NCI-H774 (cell line): ENCODE measurements around the gene AKR1B1.
A peak's percentile ranks its signal among the peaks of the same experiment; 100 is the strongest.

Source experiments
- DNase-seq: peaks from one replicate; lab custom pipeline; 2025; lab: John Stamatoyannopoulos, UW

The AKR1B1 gene

DNA sequence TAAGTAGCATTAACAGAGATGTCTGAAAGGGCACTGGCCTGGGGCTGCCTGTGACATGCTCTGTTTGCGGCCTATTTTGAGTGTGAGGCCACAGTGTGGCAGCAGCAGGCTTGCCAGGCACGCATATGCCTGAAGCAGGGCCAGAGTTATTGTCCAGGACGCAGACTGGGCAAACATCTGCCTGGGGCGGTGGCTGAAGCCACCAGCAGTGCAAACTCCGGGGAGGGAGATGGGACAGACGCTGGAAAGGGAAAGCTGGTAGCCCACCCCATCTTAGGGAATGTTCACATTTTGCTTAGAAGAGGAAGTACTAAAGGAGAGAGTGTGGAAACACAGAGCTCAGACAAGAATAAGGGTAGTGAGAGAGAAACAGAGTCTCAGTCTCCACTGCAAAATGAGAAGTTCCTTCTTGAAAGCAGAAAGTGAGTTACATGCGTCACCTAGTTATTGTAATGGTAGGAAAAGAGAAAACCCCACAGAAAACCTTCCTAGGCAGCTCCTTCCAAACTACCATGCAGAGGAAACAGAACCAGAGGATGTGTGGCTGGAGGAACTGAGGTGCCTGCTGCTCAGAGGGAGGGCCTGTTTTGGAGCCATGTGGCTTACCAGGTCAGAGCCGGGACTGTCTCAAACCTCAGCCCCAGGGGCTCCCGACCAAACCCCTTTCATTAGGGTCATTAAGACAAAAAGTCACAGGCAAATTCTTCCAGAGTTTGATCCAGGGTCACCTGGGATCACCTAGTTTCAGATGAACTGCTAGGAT, 14.5 kb downstream of the AKR1B1 start:
- no peak for DNase-seq

GRCh38 chr7:134443396-134444070, 15.4 kb downstream of the AKR1B1 start:
- no peak for DNase-seq

- no peak for DNase-seq
Measured at GRCh38 chr7:134442441-134443220, 16.3 kb downstream of the AKR1B1 start.

- no peak for DNase-seq
Measured at GRCh38 chr7:134441264-134441663, 17.6 kb downstream of the AKR1B1 start.

DNA sequence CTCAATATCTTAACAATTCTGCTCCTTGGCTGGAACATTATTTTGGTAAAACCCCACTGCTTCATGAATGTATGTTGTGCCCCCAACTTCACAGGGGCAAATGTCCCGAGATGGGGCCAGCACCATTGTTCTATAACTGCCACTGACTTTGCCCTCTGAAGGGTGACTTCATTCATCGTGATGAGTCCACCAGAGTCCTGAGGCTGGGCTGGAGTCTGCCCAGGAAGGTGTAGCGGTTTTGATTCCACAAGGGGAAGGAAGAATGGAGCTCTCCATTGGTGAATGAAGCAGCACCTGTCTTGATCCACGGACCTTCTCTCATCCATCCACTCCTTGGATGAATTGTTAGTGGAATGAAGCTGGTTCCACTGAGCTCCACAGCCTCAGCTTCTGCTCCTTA, 18.4 kb downstream of the AKR1B1 start:
- no peak for DNase-seq

GRCh38 chr7:134440067-134440466, 18.8 kb downstream of the AKR1B1 start:
- DNase-seq = no peak

- DNase-seq = no peak
Measured at GRCh38 chr7:134438946-134439345, 20.0 kb downstream of the AKR1B1 start.

DNA sequence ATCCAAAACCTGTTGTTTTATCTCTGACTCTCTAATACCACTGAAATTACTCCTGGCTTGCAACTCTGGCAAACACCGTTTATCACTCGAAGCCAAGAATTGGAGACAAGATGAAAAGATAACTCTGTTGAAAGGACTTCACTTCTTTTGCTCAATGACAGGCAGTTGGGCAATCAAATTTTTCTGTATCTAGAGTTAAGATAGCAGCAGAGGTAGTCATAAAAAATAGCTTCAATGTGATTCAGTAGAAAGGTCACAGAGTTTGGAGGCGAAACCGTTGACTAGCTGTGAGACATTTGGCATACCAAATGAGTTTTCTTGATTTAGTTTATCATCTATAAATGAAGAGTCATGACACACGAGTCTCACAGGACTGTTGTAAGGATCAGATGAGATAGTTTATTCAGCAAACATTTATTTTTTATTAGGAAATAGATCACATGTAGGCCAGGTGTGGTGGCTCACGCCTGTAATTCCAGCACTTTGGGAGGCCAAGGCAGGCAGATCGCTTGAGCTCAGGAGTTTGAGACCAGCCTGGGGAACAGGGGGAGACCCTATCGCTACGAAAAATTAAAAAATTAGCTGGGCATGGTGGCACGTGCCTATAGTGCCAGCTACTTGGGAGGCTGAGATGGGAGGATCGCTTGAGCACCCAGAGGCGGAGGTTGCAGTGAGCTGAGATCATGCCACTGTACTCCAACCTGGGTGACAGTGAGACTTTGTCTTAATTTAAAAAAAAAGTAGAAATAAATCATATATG, 23.6 kb downstream of the AKR1B1 start:
- DNase-seq = no peak

GRCh38 chr7:134434701-134435100, 24.2 kb downstream of the AKR1B1 start:
- DNase-seq = no peak

DNA sequence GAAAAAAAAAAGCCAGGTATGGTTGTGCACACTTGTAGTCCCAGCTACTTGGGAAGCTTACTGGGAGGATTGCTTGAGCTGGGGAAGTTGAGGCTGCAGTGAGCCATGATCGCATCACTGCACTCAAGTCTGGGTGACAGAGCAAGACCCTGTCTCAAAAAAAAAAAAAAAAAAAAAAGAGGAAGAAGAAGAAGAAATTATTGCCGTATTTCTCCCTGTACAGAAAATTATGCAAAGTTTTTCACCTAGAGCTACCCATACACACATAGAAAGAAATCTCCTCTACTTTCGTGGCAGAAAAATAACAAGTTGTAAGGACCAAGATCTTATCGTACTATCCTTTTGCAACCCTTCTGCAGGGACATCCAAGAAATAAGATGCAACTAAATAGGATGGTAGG, 25.5 kb downstream of the AKR1B1 start:
- DNase-seq = no peak

GRCh38 chr7:134432296-134433152, 26.4 kb downstream of the AKR1B1 start:
- peak; percentile 87 for DNase-seq

- no peak for DNase-seq
Measured at GRCh38 chr7:134431815-134432214, 27.1 kb downstream of the AKR1B1 start.

DNA sequence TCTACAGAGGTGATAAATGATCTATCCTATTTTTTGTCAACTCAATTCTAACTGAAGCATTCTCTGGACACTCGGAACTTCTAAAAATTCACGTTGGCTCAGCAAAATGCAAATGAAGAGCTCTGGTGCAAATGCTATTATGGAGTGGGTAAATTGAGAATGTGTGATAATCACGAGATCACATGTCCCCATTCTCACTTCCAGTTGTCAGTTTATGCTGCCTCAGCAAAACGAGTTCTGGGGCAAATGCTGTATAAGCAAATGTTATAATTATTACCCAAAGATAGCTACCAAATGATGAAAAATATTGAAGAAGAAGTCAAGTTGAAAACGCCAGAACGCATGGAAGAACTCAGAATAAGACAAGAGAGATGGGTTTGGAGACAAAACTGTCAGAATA, 29.4 kb downstream of the AKR1B1 start:
- no peak for DNase-seq

GRCh38 chr7:134428942-134429341, 30.0 kb downstream of the AKR1B1 start:
- no peak for DNase-seq

DNA sequence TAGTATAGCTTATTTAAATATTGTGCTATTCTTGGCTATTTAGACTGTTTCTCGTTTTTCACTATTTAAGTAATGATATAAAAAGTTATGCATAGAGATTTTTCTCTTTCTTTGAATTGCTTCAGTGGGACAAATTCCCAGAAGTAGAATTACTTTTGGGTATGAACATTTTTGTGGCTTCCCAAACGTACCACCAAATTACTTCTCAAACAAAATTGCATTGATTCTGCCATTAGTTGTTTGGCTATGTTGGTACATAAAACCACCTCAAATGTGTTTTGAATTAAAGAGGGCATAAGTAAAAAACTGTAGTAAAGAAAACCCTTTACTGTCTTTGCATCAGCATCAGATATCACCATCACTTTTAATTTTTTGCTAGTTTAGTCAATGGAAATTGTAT, 31.0 kb downstream of the AKR1B1 start:
- DNase-seq = no peak

- DNase-seq = no peak
Measured at GRCh38 chr7:134425777-134426176, 33.1 kb downstream of the AKR1B1 start.

GRCh38 chr7:134422638-134423037, 36.3 kb downstream of the AKR1B1 start:
- no peak for DNase-seq

DNA sequence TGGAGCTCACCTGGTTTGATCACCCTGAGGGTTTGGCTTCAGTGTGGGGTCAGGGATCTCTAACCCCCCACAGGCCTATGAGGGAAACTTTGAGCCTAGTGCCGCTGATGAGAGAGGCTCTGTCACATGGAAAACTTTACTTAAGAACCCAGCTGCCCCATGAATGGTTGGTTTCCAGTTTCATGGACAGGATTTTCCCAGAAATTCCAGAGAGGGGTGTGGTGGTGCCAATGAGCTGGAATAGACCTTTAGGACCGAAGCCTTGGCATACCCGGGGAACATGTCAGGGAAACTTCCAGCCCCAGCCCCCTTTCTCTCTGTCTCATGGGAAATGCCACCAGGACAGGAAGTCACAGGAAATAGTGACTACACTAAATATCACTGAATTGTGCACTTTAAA, 36.9 kb downstream of the AKR1B1 start:
- DNase-seq = no peak

DNA sequence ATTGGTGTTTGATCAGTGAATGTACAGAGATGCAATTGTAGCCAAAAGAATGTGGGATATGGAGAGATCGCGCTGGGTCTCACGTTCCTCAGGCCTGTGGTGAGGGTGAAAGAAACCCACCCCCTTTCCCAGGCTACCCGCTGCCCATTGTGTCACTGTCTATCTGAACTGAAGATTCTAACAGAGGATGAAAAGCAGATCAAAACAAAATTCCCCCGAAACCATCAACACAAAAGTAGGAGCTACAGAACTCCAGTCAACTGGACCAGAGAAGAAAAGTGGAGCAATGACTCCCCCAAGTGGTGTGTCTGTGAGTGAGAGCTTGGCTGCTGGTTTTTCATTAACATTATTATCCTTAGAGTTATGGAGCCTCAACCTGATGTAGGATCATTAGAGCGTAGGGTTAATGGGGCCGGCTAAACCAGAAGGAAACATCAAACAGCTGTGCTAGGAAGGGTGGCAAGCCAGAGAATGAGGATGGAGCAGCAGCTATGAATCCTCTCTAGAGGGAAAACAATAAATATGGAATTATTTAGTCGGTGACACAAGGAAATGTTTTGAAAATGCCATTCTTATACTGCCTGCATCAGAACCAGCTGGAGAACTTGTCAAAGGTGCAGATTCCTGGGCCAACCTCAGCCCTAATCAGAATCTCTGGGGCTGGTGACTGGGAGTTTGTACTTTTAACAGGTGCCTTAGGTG, 38.3 kb downstream of the AKR1B1 start:
- peak; percentile 13 for DNase-seq

GRCh38 chr7:134419875-134420274, 39.0 kb downstream of the AKR1B1 start:
- no peak for DNase-seq

DNA sequence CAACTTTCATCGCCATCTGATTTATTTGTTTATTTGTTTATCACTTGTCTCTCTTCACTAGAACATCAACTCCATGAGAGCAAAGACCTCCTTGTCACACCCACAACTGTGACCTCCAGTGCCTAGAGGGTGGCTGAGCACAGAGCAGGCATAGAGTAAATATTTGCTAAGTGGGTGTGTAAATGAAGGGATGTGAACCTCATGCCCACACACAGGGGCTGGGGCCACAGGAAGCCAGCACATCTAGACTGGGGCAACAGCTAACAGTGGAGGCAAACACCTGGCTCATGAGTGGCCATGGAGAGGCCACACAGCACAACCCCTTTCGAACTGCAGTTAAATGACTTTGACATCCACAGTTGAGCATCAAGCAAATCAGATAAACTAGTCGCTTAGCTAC, 39.8 kb downstream of the AKR1B1 start:
- DNase-seq = no peak
